GM21528 (cell line): ENCODE data around the gene PPP1R16B.

Experiments used
- ATAC-seq: cut with Tn5 transposase; IDR thresholded peaks from one replicate; pipeline ENCODE4 v1.9.1; 2021; ENCODE audit warnings: mild to moderate bottlenecking, moderate library complexity; ENCODE audit not compliant: unreplicated experiment, low FRiP score

Gene PPP1R16B

DNA sequence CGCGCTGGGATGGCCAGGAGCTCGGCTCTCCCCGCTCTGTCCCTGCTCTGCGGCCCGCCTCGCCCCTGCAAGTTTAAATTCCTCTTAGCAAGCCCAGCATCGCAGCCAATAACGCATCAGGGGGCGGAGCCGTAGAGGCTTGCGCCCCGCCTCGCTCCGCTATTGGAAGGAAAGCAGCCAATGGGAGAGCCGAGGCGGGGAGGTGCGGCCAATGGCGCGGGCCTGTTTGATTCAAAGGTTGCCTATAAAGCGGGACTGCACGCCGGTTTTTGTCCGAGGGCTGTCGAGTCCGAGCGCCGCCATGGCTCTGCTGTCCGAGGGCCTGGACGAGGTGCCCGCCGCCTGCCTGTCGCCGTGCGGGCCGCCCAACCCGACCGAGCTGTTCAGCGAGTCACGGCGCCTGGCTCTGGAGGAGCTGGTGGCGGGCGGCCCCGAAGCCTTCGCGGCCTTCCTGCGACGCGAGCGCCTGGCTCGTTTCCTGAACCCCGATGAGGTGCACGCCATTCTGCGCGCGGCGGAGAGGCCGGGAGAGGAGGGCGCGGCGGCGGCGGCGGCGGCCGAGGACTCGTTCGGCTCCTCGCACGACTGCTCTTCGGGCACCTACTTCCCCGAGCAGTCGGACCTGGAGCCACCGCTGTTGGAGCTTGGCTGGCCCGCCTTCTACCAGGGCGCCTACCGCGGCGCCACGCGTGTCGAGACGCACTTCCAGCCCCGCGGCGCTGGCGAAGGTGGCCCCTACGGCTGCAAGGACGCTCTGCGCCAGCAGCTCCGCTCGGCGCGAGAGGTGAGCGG lies 120.8 kb downstream of the PPP1R16B start, which contains the start of gene FAM83D:
Gene FAM83D, plus strand, starts transcription at position 276 of the 792 bp plus-strand sequence. Its CDS starts 26 bp downstream, at position 302.
- peak; percentile 92 for ATAC-seq

DNA sequence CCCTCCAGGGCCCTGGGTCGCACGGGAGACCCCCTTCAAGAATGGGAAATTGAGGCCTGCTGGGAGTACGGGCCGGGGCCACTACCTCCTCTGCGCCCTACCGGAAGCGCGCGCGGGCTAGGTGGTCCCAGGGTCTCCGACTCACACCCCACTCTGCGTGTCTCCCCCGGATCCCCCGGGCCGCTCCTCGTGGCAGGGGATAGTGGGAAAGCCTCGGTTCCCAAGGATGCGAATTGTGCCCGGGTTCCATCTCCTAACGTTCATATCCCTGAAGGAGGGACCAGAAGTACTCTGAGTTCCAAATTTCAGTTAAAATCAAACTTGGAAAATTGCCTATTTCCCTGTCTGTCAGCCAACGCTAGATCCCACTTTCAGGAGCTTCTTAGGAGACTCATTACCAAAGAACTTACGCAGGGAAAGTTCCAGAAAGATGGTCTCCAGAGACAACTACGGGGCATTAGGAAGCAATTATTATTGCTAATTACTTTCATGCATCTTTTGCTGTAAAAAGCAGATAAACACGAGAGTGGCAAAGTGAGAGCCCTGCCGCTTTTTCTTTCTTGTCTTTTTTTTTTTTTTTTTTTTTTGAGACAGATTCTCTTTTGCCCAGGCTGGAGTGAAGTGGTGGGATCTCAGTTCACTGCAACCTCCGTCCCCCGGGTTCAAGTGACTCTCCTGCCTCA lies 121.6 kb downstream of the PPP1R16B start:
- ATAC-seq = peak; percentile 12

DNA sequence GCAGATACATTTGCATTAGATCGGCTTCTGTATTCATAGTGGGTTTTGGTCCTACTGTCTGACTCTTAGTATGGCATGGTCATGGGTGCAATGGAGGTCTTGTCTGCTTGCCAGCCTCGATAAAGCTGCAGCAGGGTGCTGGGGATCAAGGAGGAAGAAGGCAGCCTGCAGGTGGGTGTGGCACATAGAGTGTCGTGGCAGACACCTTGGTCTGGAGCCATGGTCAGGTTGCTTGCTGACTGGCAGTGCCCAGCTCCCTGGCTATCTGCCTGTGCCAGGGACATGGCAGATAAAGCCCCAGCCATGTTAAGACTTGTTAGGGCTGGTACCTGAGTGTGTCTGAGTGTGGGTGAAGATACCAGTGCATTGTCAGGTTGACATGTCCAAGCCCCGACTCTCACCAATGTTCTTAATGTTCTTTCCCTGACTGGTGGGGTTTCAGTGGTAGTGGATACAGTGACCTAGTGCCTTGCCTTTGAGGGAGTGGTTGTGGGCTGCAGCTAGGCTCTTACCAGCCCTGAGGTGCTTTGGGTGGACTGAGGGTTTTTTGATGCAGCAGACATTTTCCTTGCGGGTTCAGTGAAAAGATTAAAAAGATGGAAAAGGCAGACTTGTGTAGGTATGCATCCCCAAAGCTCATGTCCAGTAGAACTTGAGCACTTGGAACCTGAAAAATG lies 122.5 kb downstream of the PPP1R16B start:
- ATAC-seq = no peak

DNA sequence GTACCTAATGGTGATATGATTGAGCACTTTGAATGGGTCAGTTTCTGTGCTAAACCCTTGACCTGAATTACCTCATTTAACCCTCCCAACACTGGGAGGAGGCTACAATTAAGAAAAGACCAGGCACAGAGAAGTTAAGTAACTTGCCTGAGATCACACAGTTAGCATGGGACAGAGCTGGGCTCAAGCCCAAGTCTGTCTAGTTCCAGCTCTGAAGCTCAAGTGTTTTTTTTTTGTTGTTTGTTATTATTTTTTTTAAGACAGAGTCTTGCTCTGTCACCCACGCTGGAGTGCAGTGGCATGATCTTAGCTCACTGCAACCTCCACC lies 124.7 kb downstream of the PPP1R16B start:
- ATAC-seq = no peak

DNA sequence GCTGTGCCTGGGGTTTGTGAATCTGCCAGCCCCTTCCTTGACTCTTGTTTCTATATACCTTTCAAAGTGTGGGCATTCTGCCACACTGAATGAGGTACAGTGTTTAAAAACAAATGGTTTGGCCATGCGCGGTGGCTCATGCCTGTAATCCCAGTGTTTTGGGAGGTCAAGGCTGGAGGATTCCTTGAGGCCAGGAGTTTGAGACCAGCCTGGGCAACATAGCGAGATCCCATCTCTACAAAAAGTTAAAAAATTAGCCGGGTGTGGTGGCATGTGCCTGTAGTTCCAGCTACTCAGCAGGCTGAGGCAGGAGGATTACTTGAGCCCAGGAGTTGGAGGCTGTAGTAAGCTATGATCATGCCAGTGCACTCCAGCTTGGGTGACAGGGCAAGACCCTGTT lies 126.5 kb downstream of the PPP1R16B start:
- no peak for ATAC-seq

DNA sequence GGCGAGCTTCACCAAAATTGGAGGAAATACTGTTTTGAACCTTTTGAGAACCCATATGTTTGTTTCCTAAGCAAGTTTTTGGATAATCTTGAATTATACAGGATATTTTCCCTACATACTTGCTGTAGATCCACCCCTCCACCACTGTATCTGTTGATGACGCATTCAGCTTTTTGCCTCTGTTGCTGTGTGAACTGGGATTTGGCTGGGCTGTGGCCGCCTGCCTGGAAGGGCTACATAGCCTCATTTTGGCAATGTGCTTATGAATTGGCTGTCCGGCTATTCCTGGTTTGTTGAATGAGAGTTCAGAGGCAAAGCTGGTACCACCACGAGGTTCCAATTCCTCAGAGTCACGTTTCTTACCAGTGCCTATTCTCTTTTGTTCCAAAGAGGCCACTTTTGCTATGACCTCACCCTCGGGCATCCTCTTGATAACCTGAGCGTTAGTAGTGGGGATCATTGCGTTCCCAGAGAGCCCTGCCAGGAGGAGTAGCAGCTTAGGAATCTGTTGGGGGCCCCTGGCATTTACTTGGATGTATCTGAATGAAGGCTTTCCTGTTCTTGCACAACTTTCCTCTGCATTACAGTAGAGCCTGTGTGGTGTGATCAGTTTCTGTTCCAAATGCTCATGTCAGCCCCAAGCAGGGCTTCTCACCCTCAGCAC lies 127.1 kb downstream of the PPP1R16B start:
- no peak for ATAC-seq

DNA sequence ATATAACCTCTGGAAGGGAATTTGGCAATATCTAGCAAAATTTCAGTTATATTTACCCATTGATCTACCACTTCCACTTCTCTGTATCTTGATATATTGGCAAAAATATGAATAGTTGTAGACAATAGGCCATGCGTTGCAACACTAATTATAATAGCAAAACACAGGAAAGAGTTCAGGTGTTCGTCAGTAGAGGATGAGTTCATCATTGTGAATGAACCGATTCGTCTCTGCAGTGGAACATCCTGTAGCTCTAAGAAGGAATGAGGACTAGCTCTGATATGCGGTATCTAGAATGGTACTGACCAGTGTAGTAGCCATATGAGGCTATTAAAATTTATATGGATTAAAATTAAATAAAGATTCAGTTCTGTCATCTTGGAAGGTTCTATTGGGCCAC lies 129.0 kb downstream of the PPP1R16B start:
- no peak for ATAC-seq

DNA sequence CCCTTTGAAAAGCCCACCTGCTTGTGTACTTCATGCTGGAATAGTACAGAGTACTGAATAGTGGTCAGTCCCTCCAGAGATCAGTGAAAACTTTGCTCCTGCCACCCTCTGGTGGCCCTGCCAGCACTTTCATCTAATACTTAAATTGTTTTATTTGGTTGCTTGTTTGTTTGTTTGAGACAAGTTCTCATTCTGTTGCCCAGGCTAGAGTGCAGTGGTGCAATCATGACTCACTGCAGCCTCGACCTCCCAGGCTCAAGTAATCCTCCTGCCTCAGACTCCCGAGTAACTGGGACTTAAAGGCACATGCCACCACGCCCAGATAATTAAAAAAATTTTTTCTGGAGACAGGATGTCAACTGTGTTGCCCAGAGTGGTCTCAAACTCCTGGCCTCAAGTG lies 129.8 kb downstream of the PPP1R16B start:
- no peak for ATAC-seq

DNA sequence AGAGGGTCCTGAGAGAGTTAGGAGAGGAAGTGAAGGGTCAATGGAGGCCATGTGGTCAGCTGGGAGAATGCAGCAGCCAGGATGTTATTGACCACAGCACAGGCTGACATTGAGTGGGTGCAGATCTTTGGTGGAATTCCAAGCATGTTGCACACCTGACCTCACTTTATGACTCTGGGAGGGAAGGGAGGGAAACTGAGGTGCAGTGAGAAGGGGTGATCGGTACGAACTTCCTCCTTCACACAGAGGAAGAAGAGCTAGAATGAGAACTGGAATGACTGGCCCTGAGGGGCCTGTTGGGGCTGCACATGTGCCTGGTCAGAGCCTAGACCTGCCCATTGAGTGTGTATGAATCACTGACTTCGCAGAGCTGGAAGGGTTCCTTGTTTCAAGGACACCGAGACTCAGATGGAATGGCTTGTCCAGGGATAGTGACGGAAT lies 130.5 kb downstream of the PPP1R16B start:
- no peak for ATAC-seq

DNA sequence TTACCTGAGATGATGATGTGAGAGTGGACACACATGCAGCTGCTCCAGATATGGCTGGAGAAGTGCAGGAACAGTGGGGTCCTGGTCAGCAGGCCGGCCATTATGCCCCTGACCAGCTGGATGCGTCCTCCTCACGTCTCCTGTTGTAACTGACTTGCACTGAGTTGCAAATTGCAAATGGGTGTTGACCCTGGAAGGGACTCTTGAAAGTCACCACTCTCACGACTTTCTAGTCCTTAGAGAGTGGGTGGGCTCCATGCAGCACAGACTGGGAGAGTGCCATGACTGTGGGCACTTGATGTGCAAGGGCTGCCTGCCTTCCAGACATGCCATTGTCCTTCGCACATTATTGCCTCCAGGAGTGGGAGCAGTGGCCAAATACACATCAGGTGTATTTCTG lies 131.5 kb downstream of the PPP1R16B start:
- no peak for ATAC-seq

DNA sequence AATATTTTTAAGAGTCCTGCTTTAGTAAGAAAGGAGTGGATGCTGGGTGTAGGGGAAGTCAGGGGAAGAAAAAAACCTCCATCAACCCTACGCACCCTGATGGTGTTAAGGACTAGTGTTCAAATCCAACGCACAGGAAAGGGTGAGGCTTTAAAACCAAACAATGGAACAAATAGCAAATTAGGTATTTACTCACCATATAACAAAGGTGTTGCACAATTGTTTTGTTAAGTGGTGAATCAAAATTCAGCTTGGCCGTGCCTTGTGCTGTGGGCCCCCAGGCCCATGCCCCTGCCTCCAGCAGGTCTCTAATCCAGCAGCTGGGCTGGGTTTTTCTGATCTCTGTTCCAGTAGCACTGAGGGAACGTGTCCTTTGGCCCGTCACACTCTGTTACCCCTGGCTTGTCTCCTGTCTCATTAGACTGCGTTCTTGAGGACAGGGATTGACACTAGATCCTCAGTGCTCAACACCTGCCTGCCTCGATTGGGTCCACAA lies 132.5 kb downstream of the PPP1R16B start:
- no peak for ATAC-seq

DNA sequence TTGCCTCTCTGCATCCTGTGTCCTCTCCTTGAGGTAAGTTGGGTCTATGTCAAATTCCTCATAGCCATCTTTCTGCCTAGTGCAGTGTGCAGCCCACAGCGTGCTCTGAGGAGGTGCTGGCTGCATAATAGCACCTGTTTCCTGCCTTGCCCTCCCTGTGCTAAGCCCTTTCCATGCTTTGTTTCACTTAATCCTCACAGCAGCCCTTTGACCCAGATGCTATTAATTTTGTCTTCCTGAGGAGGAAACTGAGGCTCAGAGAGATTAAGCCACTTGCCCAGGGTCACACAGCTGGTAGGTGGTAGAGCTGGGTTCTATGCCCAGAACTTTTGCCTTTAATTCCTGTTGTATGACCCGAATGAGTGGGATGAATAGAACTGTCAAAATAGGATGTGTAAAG lies 134.2 kb downstream of the PPP1R16B start:
- ATAC-seq = no peak

DNA sequence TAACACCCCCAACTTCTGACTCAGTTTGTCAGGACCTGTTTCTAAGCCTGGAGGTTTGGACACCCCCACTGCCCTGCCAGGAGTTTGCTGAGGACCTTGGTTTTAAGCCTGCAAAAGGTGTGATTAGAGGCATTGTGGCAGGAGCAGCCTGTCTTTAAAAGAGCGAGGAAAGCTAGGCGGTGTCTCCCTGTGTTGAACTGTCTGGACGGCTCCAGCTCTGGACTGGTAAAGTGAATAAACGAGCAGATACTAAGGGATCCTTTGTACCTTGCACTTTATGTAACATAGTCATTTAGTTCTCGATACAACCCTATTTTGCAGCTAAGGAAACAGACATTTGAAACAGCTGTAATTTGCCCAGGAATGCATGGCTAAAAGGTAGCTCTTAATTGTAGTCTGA lies 135.1 kb downstream of the PPP1R16B start:
- no peak for ATAC-seq

DNA sequence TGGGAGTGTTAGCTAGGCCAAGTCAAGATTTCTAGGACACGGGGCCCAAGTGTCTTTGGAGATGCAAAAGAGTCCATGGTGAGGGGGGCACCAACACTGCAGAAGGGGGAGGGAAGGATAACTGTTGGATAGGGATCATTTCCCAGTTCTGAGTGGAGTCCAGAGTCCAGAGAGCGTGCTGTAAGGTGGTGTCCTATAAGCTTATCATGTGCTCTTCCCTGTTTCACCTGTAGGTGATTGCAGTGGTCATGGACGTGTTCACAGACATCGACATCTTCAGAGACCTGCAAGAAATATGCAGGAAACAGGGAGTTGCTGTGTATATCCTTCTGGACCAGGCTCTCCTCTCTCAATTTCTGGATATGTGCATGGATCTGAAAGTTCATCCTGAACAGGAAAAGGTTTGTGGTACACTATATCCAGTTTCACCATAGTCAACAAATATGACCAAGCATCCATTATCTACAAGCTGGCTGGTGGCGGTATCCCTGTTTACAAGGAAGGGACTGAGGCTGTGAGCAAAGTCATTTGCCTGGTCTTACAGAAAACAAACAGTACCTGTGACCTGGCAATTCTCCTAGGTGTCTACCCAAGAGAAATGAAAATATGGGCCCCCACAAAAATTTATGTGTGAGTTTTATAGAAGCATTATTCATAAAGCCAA lies 136.4 kb downstream of the PPP1R16B start:
- ATAC-seq = no peak

DNA sequence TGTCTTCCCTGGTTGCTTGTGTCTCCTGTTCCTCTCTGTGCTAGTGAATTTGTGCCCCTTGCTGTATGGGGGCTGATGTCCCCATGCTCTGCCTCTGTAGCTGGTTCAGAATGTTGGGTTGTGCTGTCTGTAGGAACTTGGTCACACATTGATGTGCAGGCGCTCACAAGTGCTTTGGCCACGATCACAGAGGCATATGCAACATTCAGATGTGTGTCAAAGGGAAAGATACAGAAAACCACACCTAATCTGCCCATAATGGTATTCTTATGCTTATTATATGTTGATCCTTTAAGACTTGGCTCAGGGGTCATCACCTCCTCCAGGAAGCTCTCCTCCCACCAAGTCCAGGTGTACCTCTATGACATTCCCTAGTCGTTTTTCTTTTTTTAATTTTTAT lies 139.5 kb downstream of the PPP1R16B start:
- no peak for ATAC-seq

DNA sequence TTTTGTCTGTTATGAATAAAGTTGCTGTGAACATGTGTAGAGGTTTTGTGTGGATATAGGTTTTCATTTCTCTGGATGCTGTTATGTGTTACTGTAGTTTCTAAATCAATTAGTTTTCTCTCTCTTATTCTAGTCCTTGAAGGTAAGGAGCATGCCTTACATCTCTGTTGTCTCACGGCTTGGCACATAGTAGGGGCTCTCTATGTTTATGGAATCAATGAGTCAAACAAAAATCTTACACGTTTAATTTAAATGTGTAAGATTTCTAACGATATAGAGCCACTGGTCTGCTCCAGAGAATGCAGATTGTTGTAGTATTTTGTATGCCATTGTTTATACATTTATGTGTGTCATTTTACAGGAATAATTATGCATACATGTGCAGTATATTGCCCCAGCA lies 141.3 kb downstream of the PPP1R16B start:
- ATAC-seq = no peak

DNA sequence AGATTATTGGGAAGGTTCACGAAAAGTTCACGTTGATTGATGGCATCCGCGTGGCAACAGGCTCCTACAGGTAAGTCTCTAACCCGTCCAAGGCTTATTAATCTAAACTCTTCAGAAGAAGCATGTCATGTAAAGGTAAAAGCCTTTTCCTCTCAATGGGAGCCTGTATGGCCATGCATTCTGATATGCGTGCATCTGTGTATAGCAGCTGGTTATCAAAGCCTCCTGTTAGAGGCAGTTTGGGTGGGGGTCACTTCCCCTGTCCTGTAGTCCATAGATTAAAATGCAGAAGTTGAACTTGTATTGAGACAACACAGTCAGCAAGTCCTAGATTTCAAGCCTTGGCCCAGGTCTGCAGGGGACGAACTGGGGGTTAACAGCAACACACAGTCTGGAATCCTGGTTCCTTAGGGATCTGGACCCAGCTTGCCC lies 142.4 kb downstream of the PPP1R16B start:
- ATAC-seq = no peak

DNA sequence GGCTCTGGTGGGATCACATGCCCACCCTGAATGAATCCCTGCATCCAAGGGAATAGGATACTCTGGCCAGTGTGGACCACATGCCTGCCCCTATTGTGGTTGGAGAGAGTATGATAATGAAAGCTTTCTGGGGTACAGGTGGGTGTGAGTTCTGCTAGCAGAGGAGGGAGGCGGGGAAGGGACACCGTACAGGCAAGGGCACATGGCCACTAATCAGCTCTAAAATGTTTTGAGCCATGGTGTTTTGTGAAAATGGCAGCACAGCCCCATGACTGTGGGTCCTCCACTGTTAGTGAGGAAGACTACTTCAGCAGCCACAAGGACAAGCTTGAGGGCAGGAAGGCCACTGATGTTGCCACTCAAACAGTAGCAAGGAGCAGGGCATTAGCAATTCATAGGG lies 144.8 kb downstream of the PPP1R16B start:
- no peak for ATAC-seq

DNA sequence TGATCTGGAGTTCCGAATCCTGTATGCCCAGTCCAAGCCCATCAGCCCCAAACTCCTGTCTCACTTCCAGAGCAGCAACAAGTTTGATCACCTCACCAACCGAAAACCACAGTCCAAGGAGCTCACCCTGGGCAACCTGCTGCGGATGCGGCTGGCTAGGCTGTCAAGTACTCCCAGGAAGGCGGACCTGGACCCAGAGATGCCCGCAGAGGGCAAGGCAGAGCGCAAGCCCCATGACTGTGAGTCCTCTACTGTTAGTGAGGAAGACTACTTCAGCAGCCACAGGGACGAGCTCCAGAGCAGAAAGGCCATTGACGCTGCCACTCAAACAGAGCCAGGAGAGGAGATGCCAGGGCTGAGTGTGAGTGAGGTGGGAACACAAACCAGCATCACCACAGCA lies 146.1 kb downstream of the PPP1R16B start:
- no peak for ATAC-seq

DNA sequence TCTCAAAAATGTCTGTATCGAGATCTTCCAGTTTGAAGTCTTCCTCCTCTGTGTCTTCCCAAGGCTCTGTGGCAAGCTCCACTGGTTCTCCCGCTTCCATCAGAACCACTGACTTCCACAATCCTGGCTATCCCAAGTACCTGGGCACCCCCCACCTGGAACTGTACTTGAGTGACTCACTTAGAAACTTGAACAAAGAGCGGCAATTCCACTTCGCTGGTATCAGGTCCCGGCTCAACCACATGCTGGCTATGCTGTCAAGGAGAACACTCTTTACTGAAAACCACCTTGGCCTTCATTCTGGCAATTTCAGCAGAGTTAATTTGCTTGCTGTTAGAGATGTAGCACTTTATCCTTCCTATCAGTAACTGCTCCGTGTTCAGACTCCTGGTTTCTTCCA lies 146.7 kb downstream of the PPP1R16B start:
- no peak for ATAC-seq
